K562 (cell line): Measurements from ENCODE around the gene CD37. TPM values are rescaled to one million over a fixed set of nuclear protein-coding genes. Genes with fewer than 3 reads are reported as not detected.

Source experiments
- ATAC-seq: fragments of 200-7000 bp; cut with Tn5 transposase; 3 replicates; pipeline ENCODE4 v1.9.1; 2020; ENCODE audit warnings: moderate library complexity
- BruUV-seq: library from RNA; stranded (reverse); fragments of 400-500 nt; replicated peaks from 2 replicates; lab custom pipeline; 2021; lab: Mats Ljungman, UMichigan
- CTCF ChIA-PET: fragments of 300-600 bp; formaldehyde crosslinking; extraction: SDS; loops from one replicate; lab custom pipeline; 2021; ENCODE audit warnings: low intra/inter-chr PET ratio; lab: Yijun Ruan, JAX
- POLR2A ChIA-PET: fragments of 300-600, 350-650 bp; sonication (Branson Sonifier 250); formaldehyde crosslinking; extraction: SDS; loops from one replicate; lab custom pipeline; 2021; ENCODE audit warnings: antibody characterized with exemption, inconsistent platforms; lab: Yijun Ruan, JAX
- DNase-seq, 4 experiments: peaks; one replicate each; pipeline versions ENCODE4 v3.0.0 to v3.0.0-alpha.2; 2011 to 2018; ENCODE audit warnings: low spot score in 3 of 4, mixed read lengths in 3 of 4; ENCODE audit errors: extremely low read depth in 1 of 4
- FAIRE-seq: peaks from 2 replicates; lab custom pipeline; 2011; peaks lifted over from hg19 to GRCh38; lab: Jason Lieb, UNC
- H2AFZ ChIP-seq: 2 replicates; pipeline ENCODE4 v1.6.0; 2011; ENCODE audit warnings: low read depth, low read length, control low read depth, inconsistent platforms
- H3K27ac ChIP-seq: fragments of 200-600 bp; 3 replicates; pipeline ENCODE4 v1.8.0; 2011; ENCODE audit warnings: low read depth, mild to moderate bottlenecking, control low read depth, inconsistent platforms, low read length, moderate library complexity, mixed read lengths; ENCODE audit errors: extremely low read depth
- H3K27me3 ChIP-seq, 2 experiments: fragments of 300-600 bp in 1 of 2; 2 replicates in 1 of 2; 3 replicates in 1 of 2; pipeline versions ENCODE4 v1.6.0 to v1.8.0; 2011; ENCODE audit warnings: inconsistent platforms in 2 of 2, low read length in 2 of 2, mild to moderate bottlenecking in 1 of 2, mixed read lengths in 1 of 2, moderate library complexity in 1 of 2; ENCODE audit not compliant: control insufficient read depth in 2 of 2, insufficient read depth in 2 of 2
- H3K36me3 ChIP-seq: fragments of 300-600 bp; 3 replicates; pipeline ENCODE4 v1.8.0; 2011; ENCODE audit warnings: mild to moderate bottlenecking, low read length, inconsistent platforms; ENCODE audit not compliant: control insufficient read depth, insufficient read depth
- H3K4me1 ChIP-seq, 2 experiments: fragments of 200-600 bp in 1 of 2; replicated peaks in 1 of 2; 2 replicates in 1 of 2; 3 replicates in 1 of 2; pipeline versions ENCODE4 v1.5.1 to v1.8.0; 2011; ENCODE audit warnings: inconsistent platforms in 2 of 2, low read length in 2 of 2, mild to moderate bottlenecking in 1 of 2, mixed read lengths in 1 of 2, moderate library complexity in 1 of 2; ENCODE audit not compliant: control insufficient read depth in 2 of 2, insufficient read depth in 2 of 2
- H3K4me2 ChIP-seq: 2 replicates; pipeline ENCODE4 v1.6.1; 2011; ENCODE audit warnings: low read length, control low read depth, inconsistent platforms, mixed read lengths; ENCODE audit not compliant: insufficient read depth
- H3K4me3 ChIP-seq: fragments of 200-600 bp; sonication (generic), shearing (Covaris generic); 2 replicates; pipeline ENCODE4 v1.5.1; 2016; ENCODE audit warnings: control low read depth, inconsistent platforms
- H3K79me2 ChIP-seq: fragments of 200-600 bp; 3 replicates; pipeline ENCODE4 v1.8.0; 2011; ENCODE audit warnings: low read length, inconsistent platforms; ENCODE audit not compliant: control insufficient read depth, insufficient read depth
- H3K9ac ChIP-seq, 2 experiments: 2 replicates each; pipeline versions ENCODE4 v1.6.0 to v1.6.1; 2011; ENCODE audit warnings: low read depth in 2 of 2, low read length in 2 of 2, control low read depth in 1 of 2, inconsistent platforms in 1 of 2, mild to moderate bottlenecking in 1 of 2, mixed read lengths in 1 of 2; ENCODE audit not compliant: insufficient read depth in 1 of 2
- H3K9me1 ChIP-seq: one replicate; pipeline ENCODE4 v1.6.0; 2011; ENCODE audit warnings: inconsistent platforms, mild to moderate bottlenecking, low read length, moderate library complexity; ENCODE audit not compliant: control insufficient read depth, insufficient read depth
- H3K9me3 ChIP-seq: replicated peaks from 2 replicates; pipeline ENCODE4 v1.5.1; 2011; ENCODE audit warnings: low read depth, low read length, inconsistent platforms; ENCODE audit not compliant: control insufficient read depth, insufficient read depth
- H4K20me1 ChIP-seq: replicated peaks from 2 replicates; pipeline ENCODE4 v1.6.1; 2011; ENCODE audit warnings: low read length, inconsistent platforms, mixed read lengths; ENCODE audit not compliant: control insufficient read depth, insufficient read depth
- CBX5 ChIP-seq: IDR thresholded peaks from 2 replicates; pipeline ENCODE4 v1.6.1; 2014; ENCODE audit warnings: low read depth, borderline replicate concordance
- CHD2 ChIP-seq: IDR thresholded peaks from 2 replicates; pipeline ENCODE4 v1.6.1; 2011; ENCODE audit warnings: low read depth, low read length
- ERF ChIP-seq: fragments of 450-650 bp; formaldehyde crosslinking; IDR thresholded peaks from 2 replicates; pipeline ENCODE4 v1.4.0; 2020; ENCODE audit warnings: mild to moderate bottlenecking, mixed read lengths
- ESRRB ChIP-seq: fragments of 250-450 bp; sonication (Bioruptor Pico); IDR thresholded peaks from 2 replicates; pipeline ENCODE4 v1.5.0; 2020; ENCODE audit warnings: mild to moderate bottlenecking, moderate library complexity, borderline replicate concordance
- FOXA3 ChIP-seq, 2 experiments: fragments of 450-650 bp in 1 of 2; sonication (generic) in 1 of 2; formaldehyde crosslinking; IDR thresholded peaks in 1 of 2; conservative IDR thresholded peaks in 1 of 2; 2 replicates each; pipeline versions ENCODE4 v1.4.0 to v1.8.0; 2020 to 2022; ENCODE audit warnings: mild to moderate bottlenecking in 2 of 2, missing genetic modification reagents in 1 of 2
- FOXP1 ChIP-seq: sonication (generic); formaldehyde crosslinking; IDR thresholded peaks from 2 replicates; pipeline ENCODE4 v1.8.0; 2022; ENCODE audit warnings: mild to moderate bottlenecking, missing genetic modification reagents
- KLF16 ChIP-seq: IDR thresholded peaks from 2 replicates; pipeline ENCODE4 v1.6.1; 2016; ENCODE audit warnings: antibody characterized with exemption
- PHF20 ChIP-seq: fragments of 450-650 bp; IDR thresholded peaks from 2 replicates; pipeline ENCODE4 v1.6.1; 2018; ENCODE audit not compliant: partially characterized antibody
- RFX5 ChIP-seq: IDR thresholded peaks from 2 replicates; pipeline ENCODE4 v1.6.1; 2011; ENCODE audit warnings: low read depth, mild to moderate bottlenecking, improper control_type of control experiment, low read length
- SNAPC5 ChIP-seq: fragments of 250-450 bp; sonication (Bioruptor Pico); IDR thresholded peaks from 2 replicates; pipeline ENCODE4 v1.8.0; 2021; ENCODE audit warnings: moderate library complexity, mild to moderate bottlenecking, inconsistent platforms
- ZKSCAN8 ChIP-seq: fragments of 200-800 bp; sonication (Bioruptor generic); IDR thresholded peaks from 2 replicates; pipeline ENCODE4 v1.6.1; 2016; ENCODE audit warnings: missing genetic modification characterization, missing compliant biosample characterization
- ZNF280A ChIP-seq: fragments of 450-650 bp; IDR thresholded peaks from 2 replicates; pipeline ENCODE4 v1.6.1; 2018; ENCODE audit warnings: mild to moderate bottlenecking, low read depth; ENCODE audit not compliant: partially characterized antibody
- ZNF407 ChIP-seq: fragments of 450-650 bp; IDR thresholded peaks from 2 replicates; pipeline ENCODE4 v1.6.1; 2016; ENCODE audit warnings: low read depth
- ZNF75A ChIP-seq: fragments of 450-650 bp; formaldehyde crosslinking; IDR thresholded peaks from 2 replicates; pipeline ENCODE4 v1.4.0; 2020; ENCODE audit warnings: mild to moderate bottlenecking
- WGBS: fragments of 100-300 bp; shearing (Covaris generic); methylation state at CpG from one replicate; pipeline ENCODE4 v1.1.6; 2016; ENCODE audit warnings: low coverage, mixed read lengths; ENCODE audit not compliant: insufficient coverage; ENCODE audit errors: missing lambda C conversion rate; 5-methylcytosine and 5-hydroxymethylcytosine counted together
- in situ Hi-C: fragments of 300-500 bp; cut with MboI; formaldehyde crosslinking; loops from 4 replicates; pipeline ENCODE4 v1.15.0; 2018; ENCODE audit warnings: inconsistent platforms, mixed read lengths
- intact Hi-C: fragments of 100-400 bp; cut with micrococcal nuclease; formaldehyde crosslinking; loops from 2 replicates; pipeline ENCODE4 v1.14.2; 2022
- polyA plus RNA-seq, 8 experiments: library from polyadenylated mRNA; depleted of rRNA in 4 of 8; stranded (reverse) in 5 of 8; unstranded in 3 of 8; fragments of >200 nt; fragmentation: Nextera tagmentation in 2 of 8; fragmentation: Illumina TruSeq in 1 of 8; extraction: Ambion mirVana in 2 of 8; extraction: Trizol in 1 of 8; gene quantifications; 2 replicates each; pipeline versions ENCODE4 v1.2.1 to v1.2.3, GENCODE V29; 2011 to 2014; ENCODE audit warnings: inconsistent platforms in 1 of 8, missing spikeins in 1 of 8
- total RNA-seq, 7 experiments: library from RNA; depleted of rRNA in 6 of 7; stranded (reverse); fragments of >200 nt in 6 of 7; fragmentation: Illumina TruSeq in 2 of 7; extraction: Trizol in 2 of 7; gene quantifications; 2 replicates each; pipeline versions ENCODE4 v1.2.1 to v1.2.3, GENCODE V29; 2011 to 2021; ENCODE audit warnings: low replicate concordance in 1 of 7

CD37 gene
- total and polyA plus RNA-seq, 9 of the 15 experiments (the other 6 are each of a cell fraction or from before 2014, with no cell fraction given): 2.5 to 19.0 (median 7.4) TPM

- Histone ChIP-seq H3K27ac (no peak overlapping the region), H3K4me2 (no peak overlapping the region), H3K9me1 (no peaks in the 10 kb centered on the region), H3K79me2 (no peaks in the 10 kb centered on the region), H3K9me3 (no peaks in the 10 kb centered on the region), H3K27me3 (peaks cover 6 to 24% of the 10 kb centered on the region in 2 experiments), H2AFZ (no peak overlapping the region), H3K36me3 (no peaks in the 10 kb centered on the region), H3K4me3 (no peak overlapping the region), H4K20me1 (no peaks in the 10 kb centered on the region), H3K4me1 (peaks cover 2 to 5% of the 10 kb centered on the region in 2 experiments; a peak in 1 of 5 replicates), H3K9ac (no peak overlapping the region)
- intact Hi-C loops (no loop called here), in situ Hi-C loops (no loop called here)
- BruUV-seq: no TSS peak
- WGBS: 2% methylated on average over 3 of the region's 3 CpGs
- ATAC-seq (no peak), FAIRE-seq (no peak), DNase-seq (no peak)
- POLR2A ChIA-PET: no interaction called here
- CTCF ChIA-PET: interaction anchor here (0.6 kb wide), 1 partner anchor 73 kb away, joined by 3 read pairs; no protein-coding TSS in a partner anchor
- no peak for TF ChIP-seq ESRRB (CRISPR knock-in tag)
- no peak for TF ChIP-seq PHF20
- TF ChIP-seq FOXA3 (CRISPR knock-in tag; conservative IDR thresholded peaks at IDR 0.05 in 1 of 2, IDR thresholded peaks at IDR 0.05 in 1 of 2): no peak
- TF ChIP-seq CBX5: no peak
- no peak for TF ChIP-seq ZNF407
- TF ChIP-seq ZKSCAN8: no peak
- TF ChIP-seq SNAPC5 (CRISPR knock-in tag): no peak
- no peak for TF ChIP-seq ERF (CRISPR knock-in tag)
- no peak for TF ChIP-seq KLF16
- TF ChIP-seq FOXP1 (CRISPR knock-in tag): no peak
- no peak for TF ChIP-seq CHD2
- no peak for TF ChIP-seq ZNF75A (CRISPR knock-in tag)
- no peak for TF ChIP-seq ZNF280A
- TF ChIP-seq RFX5: no peak
Measured at GRCh38 chr19:49297403-49297802, 37.8 kb upstream of the CD37 start.
